NB4 (cell line): ENCODE measurements around the gene CSMD2.

Source experiments
- DNase-seq: peaks from one replicate; pipeline ENCODE4 v3.0.0; 2010; ENCODE audit warnings: low read depth
- H3K4me3 ChIP-seq: one replicate; pipeline ENCODE4 v1.5.1; 2011; ENCODE audit warnings: mild to moderate bottlenecking, low read depth, low read length, moderate library complexity
- MYC ChIP-seq: IDR thresholded peaks from 2 replicates; pipeline ENCODE4 v1.6.1; 2011; ENCODE audit warnings: low read depth, low read length
- POLR2A ChIP-seq: IDR thresholded peaks from 2 replicates; pipeline ENCODE4 v1.6.1; 2011; ENCODE audit warnings: mild to moderate bottlenecking; ENCODE audit not compliant: insufficient read length; ENCODE audit errors: extremely low read depth
- TF ChIP-seq, protein P1 (sequence below): IDR thresholded peaks from 2 replicates; pipeline ENCODE4 v1.6.1; 2011; ENCODE audit warnings: low read depth, low read length
- TF ChIP-seq, protein P2 (sequence below): IDR thresholded peaks from one replicate; pipeline ENCODE4 v1.5.1; 2012; ENCODE audit warnings: low read depth, low read length

Gene CSMD2

DNA sequence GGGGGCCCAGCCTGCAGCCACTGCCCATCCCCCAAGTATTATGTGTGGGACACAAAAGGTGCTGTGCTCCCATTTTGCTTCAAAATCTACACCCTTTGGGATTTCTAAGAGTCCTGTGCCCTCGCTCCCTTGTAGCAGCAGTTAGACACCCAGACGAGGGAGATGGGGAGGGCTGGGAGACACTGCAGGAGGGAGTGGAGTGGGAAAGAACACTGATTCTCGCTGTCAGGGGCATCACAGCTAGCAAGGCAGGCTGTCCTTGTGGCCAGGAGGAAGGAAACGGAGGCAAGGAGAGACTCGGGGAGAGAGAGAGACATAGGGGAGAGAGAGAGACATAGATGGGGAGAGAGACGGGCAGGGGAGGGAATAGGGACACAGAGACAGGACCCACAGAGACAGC is 38.5 kb downstream of the CSMD2 start:
- TF ChIP-seq MYC (no peak), POLR2A (no peak)
- TF ChIP-seq, protein P1, sequence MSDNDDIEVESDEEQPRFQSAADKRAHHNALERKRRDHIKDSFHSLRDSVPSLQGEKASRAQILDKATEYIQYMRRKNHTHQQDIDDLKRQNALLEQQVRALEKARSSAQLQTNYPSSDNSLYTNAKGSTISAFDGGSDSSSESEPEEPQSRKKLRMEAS: no peak
- TF ChIP-seq, protein P2, sequence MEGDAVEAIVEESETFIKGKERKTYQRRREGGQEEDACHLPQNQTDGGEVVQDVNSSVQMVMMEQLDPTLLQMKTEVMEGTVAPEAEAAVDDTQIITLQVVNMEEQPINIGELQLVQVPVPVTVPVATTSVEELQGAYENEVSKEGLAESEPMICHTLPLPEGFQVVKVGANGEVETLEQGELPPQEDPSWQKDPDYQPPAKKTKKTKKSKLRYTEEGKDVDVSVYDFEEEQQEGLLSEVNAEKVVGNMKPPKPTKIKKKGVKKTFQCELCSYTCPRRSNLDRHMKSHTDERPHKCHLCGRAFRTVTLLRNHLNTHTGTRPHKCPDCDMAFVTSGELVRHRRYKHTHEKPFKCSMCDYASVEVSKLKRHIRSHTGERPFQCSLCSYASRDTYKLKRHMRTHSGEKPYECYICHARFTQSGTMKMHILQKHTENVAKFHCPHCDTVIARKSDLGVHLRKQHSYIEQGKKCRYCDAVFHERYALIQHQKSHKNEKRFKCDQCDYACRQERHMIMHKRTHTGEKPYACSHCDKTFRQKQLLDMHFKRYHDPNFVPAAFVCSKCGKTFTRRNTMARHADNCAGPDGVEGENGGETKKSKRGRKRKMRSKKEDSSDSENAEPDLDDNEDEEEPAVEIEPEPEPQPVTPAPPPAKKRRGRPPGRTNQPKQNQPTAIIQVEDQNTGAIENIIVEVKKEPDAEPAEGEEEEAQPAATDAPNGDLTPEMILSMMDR: no peak
- DNase-seq: no peak
- H3K4me3 ChIP-seq: no peak overlapping the region

DNA sequence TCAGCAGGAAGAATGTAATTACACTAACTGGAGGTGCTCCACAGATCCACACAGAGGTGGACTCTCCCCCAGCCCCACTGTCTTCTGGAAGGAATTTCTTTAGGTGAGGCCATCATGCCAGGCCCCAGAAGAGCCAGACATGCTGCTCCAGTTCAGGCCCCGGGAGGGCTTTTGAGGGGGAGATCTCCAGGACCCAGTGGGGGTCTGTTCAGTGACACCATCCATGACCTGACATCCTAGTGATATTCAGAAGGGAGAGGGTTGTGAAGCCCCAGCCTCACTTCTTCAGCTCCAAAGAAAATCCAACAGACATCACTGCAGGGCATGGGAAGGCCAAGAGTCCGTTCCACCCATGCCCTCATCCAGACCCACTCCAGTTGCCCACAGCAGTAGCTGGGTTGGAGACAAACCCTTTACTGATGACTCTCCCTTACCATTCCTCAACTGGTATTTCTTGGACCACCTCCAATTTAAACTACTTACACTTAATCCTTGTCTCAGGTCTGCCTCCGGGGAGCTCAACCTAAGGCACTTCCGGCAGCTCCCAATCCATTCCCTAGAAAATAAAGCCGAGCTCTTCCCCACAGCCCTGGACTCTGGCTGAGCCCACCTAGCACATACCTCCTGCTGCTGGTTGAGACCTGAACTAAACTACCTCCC is 39.2 kb downstream of the CSMD2 start:
- H3K4me3 ChIP-seq: no peak overlapping the region
- no peak for TF ChIP-seq MYC
- TF ChIP-seq, protein P2: no peak
- no peak for TF ChIP-seq POLR2A
- TF ChIP-seq, protein P1: no peak
- DNase-seq: no peak

DNA sequence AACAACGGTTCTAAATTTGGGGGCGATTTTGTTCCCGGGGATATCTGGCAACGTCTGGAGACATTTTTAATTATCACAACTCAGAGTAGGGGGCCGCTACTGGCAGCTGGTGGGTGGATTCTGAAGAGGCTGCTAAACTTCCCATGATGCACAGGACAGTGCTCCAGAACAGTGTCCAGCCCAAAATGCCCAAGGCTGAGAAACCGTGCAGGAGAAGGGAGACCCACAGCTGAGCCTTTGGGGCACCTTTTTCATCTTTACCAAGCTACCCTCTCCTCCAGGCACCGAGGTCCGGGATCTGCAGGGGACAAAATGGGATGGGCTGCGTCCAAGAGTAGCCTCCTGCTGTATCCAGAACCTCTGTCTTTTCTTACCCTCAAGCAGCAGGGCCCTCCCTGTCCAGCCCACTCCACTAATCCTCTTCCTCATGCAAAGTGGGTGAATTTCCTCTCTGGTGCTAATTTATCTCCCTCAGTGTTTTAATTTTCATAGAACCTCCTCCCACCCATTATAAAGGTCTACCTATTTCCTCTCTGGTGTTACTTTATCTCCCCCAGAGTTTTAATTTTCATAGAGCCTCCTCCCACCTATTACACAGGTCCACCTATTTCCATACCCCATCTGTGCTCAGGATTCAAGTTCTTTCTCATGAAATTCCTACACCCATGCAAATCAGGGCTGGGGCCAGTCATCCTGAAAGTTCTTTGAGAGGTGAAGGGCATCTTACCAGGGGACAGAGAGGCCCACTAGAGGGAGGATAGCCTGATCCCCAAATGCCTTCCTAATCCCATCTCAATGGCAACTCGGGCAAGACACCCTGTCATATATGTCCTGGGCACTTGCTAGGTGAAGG is 42.7 kb downstream of the CSMD2 start:
- no peak overlapping the region for H3K4me3 ChIP-seq
- DNase-seq: no peak
- TF ChIP-seq, protein P2: no peak
- TF ChIP-seq, protein P1: no peak

DNA sequence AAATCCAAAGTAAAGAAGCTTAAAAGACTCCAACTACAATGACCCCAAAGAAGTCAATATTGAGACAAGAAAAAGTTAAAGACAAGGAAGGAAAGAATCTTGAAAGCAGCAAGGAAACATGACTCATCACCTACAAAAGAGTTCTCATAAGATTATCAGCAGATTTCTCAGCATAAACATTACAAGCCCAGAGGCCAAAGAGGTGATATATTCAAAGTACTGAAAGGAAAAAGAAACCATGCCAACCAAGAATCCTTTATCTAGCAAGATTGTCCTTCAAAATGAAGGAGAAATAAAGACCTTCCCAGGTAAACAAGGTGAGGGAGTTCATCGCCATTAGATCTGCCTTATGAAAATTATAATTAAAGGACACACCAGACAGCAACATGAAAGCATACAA is 49.8 kb downstream of the CSMD2 start:
- H3K4me3 ChIP-seq: no peak overlapping the region
- no peak for DNase-seq
- TF ChIP-seq, protein P2: no peak
- TF ChIP-seq, protein P1: no peak
- TF ChIP-seq POLR2A (no peak), MYC (no peak)

DNA sequence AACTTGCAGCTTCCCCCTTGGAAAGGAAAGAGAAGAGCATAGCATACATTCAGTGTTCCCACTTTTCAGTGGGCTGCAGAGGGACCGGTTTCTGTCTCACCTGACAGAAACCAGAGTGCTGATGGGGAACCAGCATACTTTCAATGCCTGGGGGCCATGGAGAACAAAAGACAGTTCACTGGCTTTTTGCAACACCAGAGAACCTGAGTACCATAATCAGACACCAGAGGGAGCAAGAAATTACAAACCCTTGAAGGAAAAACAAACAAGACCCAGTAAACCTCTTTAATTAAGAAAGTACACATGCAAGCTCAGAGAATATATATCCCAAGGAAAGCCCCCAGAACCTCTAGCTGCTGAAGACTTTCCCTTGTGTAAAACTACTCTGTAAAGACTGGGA is 51.1 kb downstream of the CSMD2 start:
- DNase-seq: peak; percentile 8
- TF ChIP-seq, protein P1: no peak
- TF ChIP-seq POLR2A (no peak), MYC (no peak)
- TF ChIP-seq, protein P2: no peak
- no peak overlapping the region for H3K4me3 ChIP-seq
